Neural cell (in vitro differentiated cells): Measurements from ENCODE around the gene CDK5RAP2. TPM values are rescaled to one million over a fixed set of nuclear protein-coding genes. Genes with fewer than 3 reads are reported as not detected.

ENCODE experiments used
- H2AFZ ChIP-seq: fragments of 200-600, 300-800 bp; sonication (generic), shearing (Covaris generic); 2 replicates; pipeline ENCODE4 v1.6.0; 2014; ENCODE audit warnings: low read depth, mild to moderate bottlenecking, antibody characterized with exemption, low read length, moderate library complexity
- H3F3A ChIP-seq: fragments of 200-600 bp; shearing (Covaris generic); 2 replicates; pipeline ENCODE4 v1.6.1; 2016; ENCODE audit warnings: mild to moderate bottlenecking, moderate library complexity, mixed read lengths, antibody characterized with exemption, low read length; ENCODE audit not compliant: insufficient read depth, poor library complexity, severe bottlenecking
- H3K27ac ChIP-seq: fragments of 200-600, 300-800 bp; sonication (generic), shearing (Covaris generic); 2 replicates; pipeline ENCODE4 v1.5.1; 2014; ENCODE audit warnings: mild to moderate bottlenecking, low read length, moderate library complexity
- H3K27me3 ChIP-seq: fragments of 300-800, 200-600 bp; sonication (generic), shearing (Covaris generic); 2 replicates; pipeline ENCODE4 v1.6.0; 2014; ENCODE audit warnings: mild to moderate bottlenecking, low read depth, low read length, moderate library complexity; ENCODE audit not compliant: insufficient read depth
- H3K36me3 ChIP-seq: fragments of 300-800, 200-600 bp; sonication (generic), shearing (Covaris generic); 2 replicates; pipeline ENCODE4 v1.5.1; 2014; ENCODE audit warnings: mild to moderate bottlenecking, antibody characterized with exemption, low read length, moderate library complexity; ENCODE audit not compliant: insufficient read depth
- H3K4me2 ChIP-seq: fragments of 300-800, 200-600 bp; sonication (generic), shearing (Covaris generic); 2 replicates; pipeline ENCODE4 v1.6.0; 2014; ENCODE audit warnings: mild to moderate bottlenecking, low read length
- H3K4me3 ChIP-seq: fragments of 300-800, 200-600 bp; sonication (generic), shearing (Covaris generic); 2 replicates; pipeline ENCODE4 v1.5.1; 2014; ENCODE audit warnings: mild to moderate bottlenecking, low read length, moderate library complexity
- H3K79me2 ChIP-seq: fragments of 200-600 bp; shearing (Covaris generic); replicated peaks from 2 replicates; pipeline ENCODE4 v1.6.0; 2014; ENCODE audit warnings: mild to moderate bottlenecking, low read length, moderate library complexity; ENCODE audit not compliant: insufficient read depth
- H3K9ac ChIP-seq: fragments of 300-800, 200-600 bp; sonication (generic), shearing (Covaris generic); 2 replicates; pipeline ENCODE4 v1.6.1; 2016; ENCODE audit warnings: mild to moderate bottlenecking, low read length, mixed read lengths
- H3K9me2 ChIP-seq: fragments of 200-600 bp; shearing (Covaris generic); 2 replicates; pipeline ENCODE4 v1.6.1; 2016; ENCODE audit warnings: mild to moderate bottlenecking, low read length, mixed read lengths; ENCODE audit not compliant: insufficient read depth
- H3K9me3 ChIP-seq: fragments of 200-600, 300-800 bp; sonication (generic), shearing (Covaris generic); 2 replicates; pipeline ENCODE4 v1.6.1; 2016; ENCODE audit warnings: mild to moderate bottlenecking, mixed run types, low read length, moderate library complexity, mixed read lengths
- H4K20me1 ChIP-seq: fragments of 200-600 bp; shearing (Covaris generic); 2 replicates; pipeline ENCODE4 v1.6.1; 2016; ENCODE audit warnings: mild to moderate bottlenecking, mixed run types; ENCODE audit not compliant: insufficient read depth
- EP300 ChIP-seq: fragments of 450-650 bp; conservative IDR thresholded peaks from 2 replicates; pipeline ENCODE4 v1.6.1; 2014; ENCODE audit warnings: antibody characterized with exemption, mild to moderate bottlenecking, moderate library complexity; ENCODE audit not compliant: poor library complexity, severe bottlenecking
- EZH2 ChIP-seq: fragments of 200-600, 300-800 bp; shearing (Covaris generic), sonication (generic); IDR thresholded peaks from 2 replicates; pipeline ENCODE4 v1.6.1; 2014; ENCODE audit warnings: antibody characterized with exemption, low read length, borderline replicate concordance, mild to moderate bottlenecking; ENCODE audit not compliant: insufficient read depth, poor library complexity, severe bottlenecking
- MXI1 ChIP-seq: fragments of 450-650 bp; conservative IDR thresholded peaks from 2 replicates; pipeline ENCODE4 v1.6.1; 2014; ENCODE audit warnings: antibody characterized with exemption, mild to moderate bottlenecking; ENCODE audit not compliant: poor library complexity, severe bottlenecking
- POLR2AphosphoS5 ChIP-seq: IDR thresholded peaks from 2 replicates; pipeline ENCODE4 v1.6.1; 2012
- RAD21 ChIP-seq: fragments of 450-650 bp; conservative IDR thresholded peaks from 2 replicates; pipeline ENCODE4 v1.6.1; 2014; ENCODE audit warnings: antibody characterized with exemption, mild to moderate bottlenecking, moderate library complexity
- SMC3 ChIP-seq: fragments of 450-650 bp; conservative IDR thresholded peaks from 2 replicates; pipeline ENCODE4 v1.6.1; 2014; ENCODE audit warnings: antibody characterized with exemption, mild to moderate bottlenecking, moderate library complexity; ENCODE audit not compliant: poor library complexity
- TAF1 ChIP-seq: IDR thresholded peaks from 2 replicates; pipeline ENCODE4 v1.6.1; 2012; ENCODE audit warnings: low read depth
- polyA plus RNA-seq: library from polyadenylated mRNA; depleted of rRNA; stranded (reverse); fragments of >200 nt; gene quantifications from 2 replicates; pipeline ENCODE4 v1.2.3, GENCODE V29; 2014
- TF ChIP-seq, protein P1 (sequence below): fragments of 450-650 bp; IDR thresholded peaks from 2 replicates; pipeline ENCODE4 v1.5.1; 2014; ENCODE audit warnings: antibody characterized with exemption, mild to moderate bottlenecking, moderate library complexity; ENCODE audit not compliant: poor library complexity, severe bottlenecking
- TF ChIP-seq, protein P2 (sequence below): IDR thresholded peaks from 2 replicates; pipeline ENCODE4 v1.6.1; 2012; ENCODE audit warnings: borderline replicate concordance

CDK5RAP2 gene
- polyA plus RNA-seq, 1 donor from 2014 or later, result 43.3 TPM

DNA sequence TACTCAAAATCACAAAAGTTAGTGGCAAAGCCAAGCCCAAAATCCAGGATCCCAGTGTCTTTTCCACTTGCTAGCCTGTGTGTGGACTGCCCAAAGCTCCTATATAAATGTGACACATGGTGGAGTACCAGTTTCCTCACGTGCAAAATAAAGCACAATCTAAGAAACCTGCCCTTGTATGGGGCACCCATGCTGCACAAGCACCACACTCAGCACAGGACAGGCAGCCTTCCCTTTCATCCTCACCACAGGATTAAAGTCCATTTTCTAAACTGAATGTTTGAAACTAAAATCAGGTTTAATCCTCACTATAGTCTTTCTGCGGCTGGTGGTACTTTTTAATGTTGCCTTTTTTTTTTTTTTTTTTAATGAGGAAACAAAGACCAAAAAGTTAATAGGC lies 5.5 kb downstream of the CDK5RAP2 start:
- Histone ChIP-seq H3K4me2 (no peak overlapping the region), H3K9ac (no peak overlapping the region), H3K36me3 (no peaks in the 10 kb centered on the region), H3K79me2 (peaks cover 40% of the 10 kb centered on the region), H3K27ac (no peak overlapping the region), H3K9me2 (no peaks in the 10 kb centered on the region), H3F3A (no peaks in the 10 kb centered on the region), H3K9me3 (no peaks in the 10 kb centered on the region), H3K4me3 (no peak overlapping the region), H4K20me1 (no peaks in the 10 kb centered on the region), H3K27me3 (no peaks in the 10 kb centered on the region), H2AFZ (no peak overlapping the region)
- TF ChIP-seq EP300 (no peak), POLR2AphosphoS5 (no peak), MXI1 (no peak), TAF1 (no peak), EZH2 (no peak), RAD21 (no peak), SMC3 (no peak)
- TF ChIP-seq, protein P1, sequence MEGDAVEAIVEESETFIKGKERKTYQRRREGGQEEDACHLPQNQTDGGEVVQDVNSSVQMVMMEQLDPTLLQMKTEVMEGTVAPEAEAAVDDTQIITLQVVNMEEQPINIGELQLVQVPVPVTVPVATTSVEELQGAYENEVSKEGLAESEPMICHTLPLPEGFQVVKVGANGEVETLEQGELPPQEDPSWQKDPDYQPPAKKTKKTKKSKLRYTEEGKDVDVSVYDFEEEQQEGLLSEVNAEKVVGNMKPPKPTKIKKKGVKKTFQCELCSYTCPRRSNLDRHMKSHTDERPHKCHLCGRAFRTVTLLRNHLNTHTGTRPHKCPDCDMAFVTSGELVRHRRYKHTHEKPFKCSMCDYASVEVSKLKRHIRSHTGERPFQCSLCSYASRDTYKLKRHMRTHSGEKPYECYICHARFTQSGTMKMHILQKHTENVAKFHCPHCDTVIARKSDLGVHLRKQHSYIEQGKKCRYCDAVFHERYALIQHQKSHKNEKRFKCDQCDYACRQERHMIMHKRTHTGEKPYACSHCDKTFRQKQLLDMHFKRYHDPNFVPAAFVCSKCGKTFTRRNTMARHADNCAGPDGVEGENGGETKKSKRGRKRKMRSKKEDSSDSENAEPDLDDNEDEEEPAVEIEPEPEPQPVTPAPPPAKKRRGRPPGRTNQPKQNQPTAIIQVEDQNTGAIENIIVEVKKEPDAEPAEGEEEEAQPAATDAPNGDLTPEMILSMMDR, result no peak
- TF ChIP-seq, protein P2, sequence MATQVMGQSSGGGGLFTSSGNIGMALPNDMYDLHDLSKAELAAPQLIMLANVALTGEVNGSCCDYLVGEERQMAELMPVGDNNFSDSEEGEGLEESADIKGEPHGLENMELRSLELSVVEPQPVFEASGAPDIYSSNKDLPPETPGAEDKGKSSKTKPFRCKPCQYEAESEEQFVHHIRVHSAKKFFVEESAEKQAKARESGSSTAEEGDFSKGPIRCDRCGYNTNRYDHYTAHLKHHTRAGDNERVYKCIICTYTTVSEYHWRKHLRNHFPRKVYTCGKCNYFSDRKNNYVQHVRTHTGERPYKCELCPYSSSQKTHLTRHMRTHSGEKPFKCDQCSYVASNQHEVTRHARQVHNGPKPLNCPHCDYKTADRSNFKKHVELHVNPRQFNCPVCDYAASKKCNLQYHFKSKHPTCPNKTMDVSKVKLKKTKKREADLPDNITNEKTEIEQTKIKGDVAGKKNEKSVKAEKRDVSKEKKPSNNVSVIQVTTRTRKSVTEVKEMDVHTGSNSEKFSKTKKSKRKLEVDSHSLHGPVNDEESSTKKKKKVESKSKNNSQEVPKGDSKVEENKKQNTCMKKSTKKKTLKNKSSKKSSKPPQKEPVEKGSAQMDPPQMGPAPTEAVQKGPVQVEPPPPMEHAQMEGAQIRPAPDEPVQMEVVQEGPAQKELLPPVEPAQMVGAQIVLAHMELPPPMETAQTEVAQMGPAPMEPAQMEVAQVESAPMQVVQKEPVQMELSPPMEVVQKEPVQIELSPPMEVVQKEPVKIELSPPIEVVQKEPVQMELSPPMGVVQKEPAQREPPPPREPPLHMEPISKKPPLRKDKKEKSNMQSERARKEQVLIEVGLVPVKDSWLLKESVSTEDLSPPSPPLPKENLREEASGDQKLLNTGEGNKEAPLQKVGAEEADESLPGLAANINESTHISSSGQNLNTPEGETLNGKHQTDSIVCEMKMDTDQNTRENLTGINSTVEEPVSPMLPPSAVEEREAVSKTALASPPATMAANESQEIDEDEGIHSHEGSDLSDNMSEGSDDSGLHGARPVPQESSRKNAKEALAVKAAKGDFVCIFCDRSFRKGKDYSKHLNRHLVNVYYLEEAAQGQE, result no peak

GRCh38 chr9:120572472-120572871 lies 7.5 kb downstream of the CDK5RAP2 start:
- Histone ChIP-seq H3K4me2 (no peak overlapping the region), H3K9ac (no peak overlapping the region), H3K36me3 (no peaks in the 10 kb centered on the region), H3K79me2 (peaks cover 23% of the 10 kb centered on the region), H3K27me3 (no peaks in the 10 kb centered on the region), H2AFZ (no peak overlapping the region), H3K27ac (no peak overlapping the region), H3F3A (no peaks in the 10 kb centered on the region), H3K4me3 (no peak overlapping the region), H3K9me2 (no peaks in the 10 kb centered on the region), H3K9me3 (no peaks in the 10 kb centered on the region), H4K20me1 (no peaks in the 10 kb centered on the region)
- TF ChIP-seq, protein P2, result no peak
- no peak for TF ChIP-seq SMC3
- no peak for TF ChIP-seq EP300
- no peak for TF ChIP-seq TAF1
- TF ChIP-seq, protein P1, result no peak
- TF ChIP-seq RAD21, result no peak
- TF ChIP-seq EZH2, result no peak
- TF ChIP-seq MXI1, result no peak
- TF ChIP-seq POLR2AphosphoS5, result no peak
